ENCODE measurements around the gene CCDC197.

Gene CCDC197

GRCh38 chr14:93965946-93966474 lies 31.1 kb upstream of the CCDC197 start:
- no peak for DNase-seq (ENCODE audit: low read depth, low spot score)
- TF ChIP-seq, protein P1, sequence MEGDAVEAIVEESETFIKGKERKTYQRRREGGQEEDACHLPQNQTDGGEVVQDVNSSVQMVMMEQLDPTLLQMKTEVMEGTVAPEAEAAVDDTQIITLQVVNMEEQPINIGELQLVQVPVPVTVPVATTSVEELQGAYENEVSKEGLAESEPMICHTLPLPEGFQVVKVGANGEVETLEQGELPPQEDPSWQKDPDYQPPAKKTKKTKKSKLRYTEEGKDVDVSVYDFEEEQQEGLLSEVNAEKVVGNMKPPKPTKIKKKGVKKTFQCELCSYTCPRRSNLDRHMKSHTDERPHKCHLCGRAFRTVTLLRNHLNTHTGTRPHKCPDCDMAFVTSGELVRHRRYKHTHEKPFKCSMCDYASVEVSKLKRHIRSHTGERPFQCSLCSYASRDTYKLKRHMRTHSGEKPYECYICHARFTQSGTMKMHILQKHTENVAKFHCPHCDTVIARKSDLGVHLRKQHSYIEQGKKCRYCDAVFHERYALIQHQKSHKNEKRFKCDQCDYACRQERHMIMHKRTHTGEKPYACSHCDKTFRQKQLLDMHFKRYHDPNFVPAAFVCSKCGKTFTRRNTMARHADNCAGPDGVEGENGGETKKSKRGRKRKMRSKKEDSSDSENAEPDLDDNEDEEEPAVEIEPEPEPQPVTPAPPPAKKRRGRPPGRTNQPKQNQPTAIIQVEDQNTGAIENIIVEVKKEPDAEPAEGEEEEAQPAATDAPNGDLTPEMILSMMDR (IDR thresholded peaks at IDR 0.05; ENCODE audit: low read depth, low read length) = no peak
- in situ Hi-C loops (cut with HindIII; ENCODE audit: low sequenced_read_pairs) = no loop called here
- H3K4me3 ChIP-seq (ENCODE audit: low read depth, low read length) = no peak overlapping the region

- TF ChIP-seq, protein P1 (IDR thresholded peaks at IDR 0.05; ENCODE audit: low read depth, low read length) = no peak
- DNase-seq (ENCODE audit: low read depth, low spot score) = no peak
- no peak overlapping the region for H3K4me3 ChIP-seq (ENCODE audit: low read depth, low read length)
- in situ Hi-C loops (cut with HindIII; ENCODE audit: low sequenced_read_pairs) = no loop called here
These were observed 29.4 kb upstream of the CCDC197 start for GRCh38 chr14:93967637-93968250.

GRCh38 chr14:93969082-93969828 lies 27.8 kb upstream of the CCDC197 start:
- no peak for DNase-seq (ENCODE audit: low read depth, low spot score)
- in situ Hi-C loops (cut with HindIII; ENCODE audit: low sequenced_read_pairs) = no loop called here

GRCh38 chr14:93970585-93970964 lies 26.5 kb upstream of the CCDC197 start:
- TF ChIP-seq, protein P1 (IDR thresholded peaks at IDR 0.05; ENCODE audit: low read depth, low read length) = peak; percentile 36
- H3K4me3 ChIP-seq (ENCODE audit: low read depth, low read length) = no peak overlapping the region
- in situ Hi-C loops (cut with HindIII; ENCODE audit: low sequenced_read_pairs) = no loop called here
- DNase-seq (ENCODE audit: low read depth, low spot score) = no peak

More at GRCh38 chr14:93969082-93969828, 27.8 kb upstream of the CCDC197 start:
- H3K4me3 ChIP-seq (ENCODE audit: low read depth, low read length) = no peak overlapping the region
- TF ChIP-seq, protein P1 (IDR thresholded peaks at IDR 0.05; ENCODE audit: low read depth, low read length) = no peak

GRCh38 chr14:93970965-93971634 lies 26.0 kb upstream of the CCDC197 start:
- TF ChIP-seq, protein P1 (IDR thresholded peaks at IDR 0.05; ENCODE audit: low read depth, low read length) = no peak
- no peak for DNase-seq (ENCODE audit: low read depth, low spot score)
- in situ Hi-C loops (cut with HindIII; ENCODE audit: low sequenced_read_pairs) = no loop called here
- no peak overlapping the region for H3K4me3 ChIP-seq (ENCODE audit: low read depth, low read length)

DNA sequence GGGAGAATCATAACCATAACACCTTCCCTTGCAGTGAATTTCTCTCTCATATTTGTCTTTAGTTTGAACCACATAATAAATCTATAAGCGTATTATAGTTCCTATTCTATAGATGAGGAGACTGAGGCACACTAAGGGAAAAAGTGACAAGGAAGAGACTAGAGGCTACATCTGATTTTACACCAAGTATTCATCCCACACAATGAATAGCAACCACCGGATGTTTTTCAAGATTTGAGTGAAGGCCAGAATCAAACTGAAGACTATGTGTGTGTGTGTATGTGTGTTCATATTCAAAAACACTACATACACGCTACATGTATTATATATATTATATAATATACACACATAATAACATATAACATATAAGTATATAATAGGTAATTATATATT lies 25.5 kb upstream of the CCDC197 start:
- in situ Hi-C loops (cut with HindIII; ENCODE audit: low sequenced_read_pairs) = no loop called here
- H3K4me3 ChIP-seq (ENCODE audit: low read depth, low read length) = no peak overlapping the region
- TF ChIP-seq, protein P1 (IDR thresholded peaks at IDR 0.05; ENCODE audit: low read depth, low read length) = no peak
- no peak for DNase-seq (ENCODE audit: low read depth, low spot score)
